ENCODE measurements around the gene ZGRF1. TPM values are rescaled to one million over a fixed set of nuclear protein-coding genes. Genes with fewer than 3 reads are reported as not detected.

ZGRF1 gene
- total and polyA plus RNA-seq, 9 of the 15 experiments (the other 6 are each of a cell fraction or from before 2014, with no cell fraction given), result 8.8 to 35.2 (median 22.0) TPM

- TF ChIP-seq ZNF507 (tag; conservative IDR thresholded peaks at IDR 0.05), result no peak
- TF ChIP-seq HNRNPL (IDR thresholded peaks at IDR 0.05; ENCODE audit: low read depth, low read length), result no peak
- no peak for TF ChIP-seq TRIM24 (IDR thresholded peaks at IDR 0.05)
- no peak for TF ChIP-seq NCOA1 (IDR thresholded peaks at IDR 0.05; ENCODE audit: low read depth)
- TF ChIP-seq ZNF239 (CRISPR knock-in tag; IDR thresholded peaks at IDR 0.05), result no peak
- no peak for TF ChIP-seq ZNF41 (CRISPR knock-in tag; conservative IDR thresholded peaks at IDR 0.05)
- TF ChIP-seq ZKSCAN3 (CRISPR knock-in tag; IDR thresholded peaks at IDR 0.05), result no peak
- TF ChIP-seq, protein P1, sequence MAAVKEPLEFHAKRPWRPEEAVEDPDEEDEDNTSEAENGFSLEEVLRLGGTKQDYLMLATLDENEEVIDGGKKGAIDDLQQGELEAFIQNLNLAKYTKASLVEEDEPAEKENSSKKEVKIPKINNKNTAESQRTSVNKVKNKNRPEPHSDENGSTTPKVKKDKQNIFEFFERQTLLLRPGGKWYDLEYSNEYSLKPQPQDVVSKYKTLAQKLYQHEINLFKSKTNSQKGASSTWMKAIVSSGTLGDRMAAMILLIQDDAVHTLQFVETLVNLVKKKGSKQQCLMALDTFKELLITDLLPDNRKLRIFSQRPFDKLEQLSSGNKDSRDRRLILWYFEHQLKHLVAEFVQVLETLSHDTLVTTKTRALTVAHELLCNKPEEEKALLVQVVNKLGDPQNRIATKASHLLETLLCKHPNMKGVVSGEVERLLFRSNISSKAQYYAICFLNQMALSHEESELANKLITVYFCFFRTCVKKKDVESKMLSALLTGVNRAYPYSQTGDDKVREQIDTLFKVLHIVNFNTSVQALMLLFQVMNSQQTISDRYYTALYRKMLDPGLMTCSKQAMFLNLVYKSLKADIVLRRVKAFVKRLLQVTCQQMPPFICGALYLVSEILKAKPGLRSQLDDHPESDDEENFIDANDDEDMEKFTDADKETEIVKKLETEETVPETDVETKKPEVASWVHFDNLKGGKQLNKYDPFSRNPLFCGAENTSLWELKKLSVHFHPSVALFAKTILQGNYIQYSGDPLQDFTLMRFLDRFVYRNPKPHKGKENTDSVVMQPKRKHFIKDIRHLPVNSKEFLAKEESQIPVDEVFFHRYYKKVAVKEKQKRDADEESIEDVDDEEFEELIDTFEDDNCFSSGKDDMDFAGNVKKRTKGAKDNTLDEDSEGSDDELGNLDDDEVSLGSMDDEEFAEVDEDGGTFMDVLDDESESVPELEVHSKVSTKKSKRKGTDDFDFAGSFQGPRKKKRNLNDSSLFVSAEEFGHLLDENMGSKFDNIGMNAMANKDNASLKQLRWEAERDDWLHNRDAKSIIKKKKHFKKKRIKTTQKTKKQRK (IDR thresholded peaks at IDR 0.05; ENCODE audit: borderline replicate concordance, low read depth, low read length), result no peak
- no peak for TF ChIP-seq USF1 (CRISPR knock-in tag; IDR thresholded peaks at IDR 0.05)
- TF ChIP-seq, protein P2, sequence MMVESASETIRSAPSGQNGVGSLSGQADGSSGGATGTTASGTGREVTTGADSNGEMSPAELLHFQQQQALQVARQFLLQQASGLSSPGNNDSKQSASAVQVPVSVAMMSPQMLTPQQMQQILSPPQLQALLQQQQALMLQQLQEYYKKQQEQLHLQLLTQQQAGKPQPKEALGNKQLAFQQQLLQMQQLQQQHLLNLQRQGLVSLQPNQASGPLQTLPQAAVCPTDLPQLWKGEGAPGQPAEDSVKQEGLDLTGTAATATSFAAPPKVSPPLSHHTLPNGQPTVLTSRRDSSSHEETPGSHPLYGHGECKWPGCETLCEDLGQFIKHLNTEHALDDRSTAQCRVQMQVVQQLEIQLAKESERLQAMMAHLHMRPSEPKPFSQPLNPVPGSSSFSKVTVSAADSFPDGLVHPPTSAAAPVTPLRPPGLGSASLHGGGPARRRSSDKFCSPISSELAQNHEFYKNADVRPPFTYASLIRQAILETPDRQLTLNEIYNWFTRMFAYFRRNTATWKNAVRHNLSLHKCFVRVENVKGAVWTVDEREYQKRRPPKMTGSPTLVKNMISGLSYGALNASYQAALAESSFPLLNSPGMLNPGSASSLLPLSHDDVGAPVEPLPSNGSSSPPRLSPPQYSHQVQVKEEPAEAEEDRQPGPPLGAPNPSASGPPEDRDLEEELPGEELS (CRISPR knock-in tag; IDR thresholded peaks at IDR 0.05; ENCODE audit: borderline replicate concordance), result no peak
- TF ChIP-seq CREB3 (tag; conservative IDR thresholded peaks at IDR 0.05; ENCODE audit: low read depth), result no peak
- TF ChIP-seq, protein P3, sequence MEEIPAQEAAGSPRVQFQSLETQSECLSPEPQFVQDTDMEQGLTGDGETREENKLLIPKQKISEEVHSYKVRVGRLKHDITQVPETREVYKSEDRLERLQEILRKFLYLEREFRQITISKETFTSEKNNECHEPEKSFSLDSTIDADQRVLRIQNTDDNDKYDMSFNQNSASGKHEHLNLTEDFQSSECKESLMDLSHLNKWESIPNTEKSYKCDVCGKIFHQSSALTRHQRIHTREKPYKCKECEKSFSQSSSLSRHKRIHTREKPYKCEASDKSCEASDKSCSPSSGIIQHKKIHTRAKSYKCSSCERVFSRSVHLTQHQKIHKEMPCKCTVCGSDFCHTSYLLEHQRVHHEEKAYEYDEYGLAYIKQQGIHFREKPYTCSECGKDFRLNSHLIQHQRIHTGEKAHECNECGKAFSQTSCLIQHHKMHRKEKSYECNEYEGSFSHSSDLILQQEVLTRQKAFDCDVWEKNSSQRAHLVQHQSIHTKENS (CRISPR knock-in tag; IDR thresholded peaks at IDR 0.05), result no peak
Measured at GRCh38 chr4:112546476-112546875, 90.2 kb downstream of the ZGRF1 start (continued).
